DMS114 treated with DMSO at 0.1 percent for 48 hours (cell line): ENCODE data around the gene NBAS.

Experiments
- DNase-seq: peaks from one replicate; lab custom pipeline; 2025; ENCODE audit not compliant: unreplicated experiment; lab: John Stamatoyannopoulos, UW

Gene NBAS

GRCh38 chr2:15369129-15369528, 192.0 kb downstream of the NBAS start:
- DNase-seq, result no peak

- no peak for DNase-seq
Observed at GRCh38 chr2:15367715-15368114, 193.4 kb downstream of the NBAS start.

DNA sequence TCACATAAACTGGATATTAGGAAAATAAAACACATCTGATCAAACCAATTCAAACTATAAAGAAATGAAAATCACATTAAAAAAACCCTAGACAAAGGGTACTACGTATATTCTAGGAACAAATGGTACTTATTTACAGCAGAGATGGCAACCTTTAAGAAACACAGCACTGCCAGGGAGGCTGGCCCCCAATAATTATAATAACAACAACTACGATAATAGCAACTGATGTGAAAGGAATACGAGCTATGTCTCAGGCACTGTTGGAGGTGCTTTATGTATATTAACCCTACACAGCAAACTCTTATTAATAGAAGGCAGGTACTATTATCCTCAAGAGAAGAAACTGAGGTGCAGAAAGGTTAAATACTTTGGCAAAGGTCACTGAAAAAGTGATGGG, 193.9 kb downstream of the NBAS start:
- no peak for DNase-seq

- no peak for DNase-seq
Observed at GRCh38 chr2:15365411-15365810, 195.7 kb downstream of the NBAS start.

- DNase-seq, result no peak
Observed at GRCh38 chr2:15364561-15364960, 196.6 kb downstream of the NBAS start.

DNA sequence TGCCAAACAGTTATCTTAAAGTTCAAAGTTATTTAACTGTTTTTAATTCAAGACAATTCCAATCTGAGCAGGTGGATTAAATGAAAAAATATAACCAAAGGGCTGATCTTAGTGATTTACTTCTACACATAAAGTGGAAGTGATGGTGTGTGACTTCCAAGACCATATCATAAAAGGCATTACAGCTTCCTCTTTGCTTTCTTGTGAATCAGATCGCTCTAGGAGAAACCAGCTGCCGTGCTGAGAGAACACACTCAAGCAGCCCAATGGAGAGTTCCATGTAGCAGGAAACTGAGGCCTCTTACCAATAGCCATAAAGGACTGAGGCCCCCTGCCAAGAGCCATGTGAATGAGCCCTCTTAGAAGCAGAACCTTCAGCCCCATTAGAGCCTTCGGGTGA, 197.4 kb downstream of the NBAS start:
- DNase-seq, result no peak

DNA sequence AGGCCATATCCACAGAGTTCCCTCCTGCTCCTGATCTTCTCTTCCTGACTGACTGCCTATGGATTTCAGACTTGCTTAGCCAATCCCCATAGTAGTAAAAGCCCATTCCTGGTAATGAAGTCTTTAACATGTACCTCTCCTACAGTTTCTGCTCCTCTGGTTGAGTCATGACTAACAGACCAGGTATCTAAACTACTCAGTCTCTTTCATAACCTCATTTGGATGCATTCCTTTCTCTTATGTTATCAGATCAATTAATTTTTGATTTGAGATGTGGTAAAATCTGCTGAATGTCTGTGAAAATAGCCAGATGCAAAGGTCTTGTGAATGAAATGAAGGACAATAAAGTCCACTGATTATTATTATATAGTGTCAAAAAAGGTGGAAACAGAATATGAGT, 198.0 kb downstream of the NBAS start:
- no peak for DNase-seq

DNA sequence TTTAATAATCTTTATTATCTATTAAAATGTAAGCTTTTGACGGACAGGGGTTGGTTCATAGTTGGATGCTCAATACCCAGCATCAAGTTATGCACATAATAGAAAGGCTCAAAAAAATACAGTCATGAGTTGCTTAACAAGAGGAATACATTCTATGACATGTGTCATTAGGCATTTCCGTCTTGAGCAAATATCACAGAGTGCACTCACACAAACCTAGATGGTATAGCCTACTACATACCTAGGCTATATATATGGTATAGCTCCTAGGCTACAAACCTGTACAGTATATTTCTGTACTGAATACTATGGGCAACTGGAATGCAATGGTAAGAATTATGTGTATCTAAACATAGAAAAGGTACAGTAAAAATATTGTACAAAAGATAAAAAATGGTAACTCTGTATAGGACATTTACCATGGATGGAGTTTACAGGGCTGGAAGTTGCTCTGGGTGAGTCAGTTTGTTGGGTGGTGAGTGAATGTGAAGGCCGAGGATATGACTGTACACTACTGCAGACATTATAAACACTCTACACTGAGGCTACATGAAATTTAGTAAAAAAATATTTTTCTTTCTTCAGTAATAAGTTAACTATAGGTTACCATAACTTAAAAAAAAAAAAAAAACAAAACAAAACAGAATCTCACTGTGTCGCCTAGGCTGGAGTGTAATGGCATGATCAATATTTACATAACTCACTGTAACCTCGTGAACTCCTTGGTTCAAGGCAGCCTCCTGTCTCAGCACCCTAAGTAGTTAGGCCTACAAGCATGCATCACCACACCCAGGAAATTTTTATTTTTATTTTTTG, 201.2 kb downstream of the NBAS start:
- no peak for DNase-seq

DNA sequence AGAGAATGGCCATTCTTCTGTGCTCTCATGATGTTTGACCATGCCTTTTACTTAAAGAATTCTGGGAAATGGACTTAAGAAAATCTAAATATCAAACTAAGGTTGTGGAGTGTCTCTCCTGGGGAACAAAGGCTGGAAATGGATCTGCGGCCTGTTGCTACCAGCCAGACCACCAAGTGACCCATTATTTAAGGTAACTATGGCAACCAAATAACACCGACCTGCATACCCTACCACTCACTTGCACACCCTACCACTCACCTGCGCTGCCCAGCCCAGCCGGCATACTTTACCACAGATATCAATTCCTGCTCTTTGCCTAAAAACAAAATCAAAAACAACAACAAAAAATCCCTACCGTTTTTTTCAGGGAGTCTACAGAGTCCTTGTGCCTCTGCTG, 203.2 kb downstream of the NBAS start:
- no peak for DNase-seq

GRCh38 chr2:15357186-15357585, 203.9 kb downstream of the NBAS start:
- DNase-seq, result no peak

- no peak for DNase-seq
Observed at GRCh38 chr2:15355386-15355785, 205.7 kb downstream of the NBAS start.

GRCh38 chr2:15354596-15355366, 206.4 kb downstream of the NBAS start:
- DNase-seq, result no peak

DNA sequence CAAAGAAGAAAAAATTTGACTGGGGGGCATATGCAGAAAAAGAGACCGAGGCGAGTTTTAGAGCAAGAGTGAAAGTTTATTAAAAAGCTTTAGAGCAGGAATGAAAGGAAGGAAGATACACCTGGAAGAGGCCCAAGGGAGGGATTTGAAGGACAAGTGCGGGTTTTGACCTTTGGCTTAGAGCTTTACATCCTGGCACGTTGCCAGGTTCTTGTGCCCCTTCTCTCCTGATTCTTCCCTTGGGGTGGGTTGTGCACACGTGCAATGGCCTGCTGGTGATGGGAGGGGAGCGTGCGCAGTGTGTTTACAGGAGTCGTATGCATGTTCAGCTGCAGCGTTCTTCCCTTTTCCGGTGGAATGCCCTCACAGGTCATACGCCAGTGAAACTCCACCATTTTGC, 208.8 kb downstream of the NBAS start:
- DNase-seq, result no peak

- DNase-seq, result no peak
Observed at GRCh38 chr2:15348636-15349035, 212.5 kb downstream of the NBAS start.

- DNase-seq, result no peak
Observed at GRCh38 chr2:15348045-15348444, 213.1 kb downstream of the NBAS start.

DNA sequence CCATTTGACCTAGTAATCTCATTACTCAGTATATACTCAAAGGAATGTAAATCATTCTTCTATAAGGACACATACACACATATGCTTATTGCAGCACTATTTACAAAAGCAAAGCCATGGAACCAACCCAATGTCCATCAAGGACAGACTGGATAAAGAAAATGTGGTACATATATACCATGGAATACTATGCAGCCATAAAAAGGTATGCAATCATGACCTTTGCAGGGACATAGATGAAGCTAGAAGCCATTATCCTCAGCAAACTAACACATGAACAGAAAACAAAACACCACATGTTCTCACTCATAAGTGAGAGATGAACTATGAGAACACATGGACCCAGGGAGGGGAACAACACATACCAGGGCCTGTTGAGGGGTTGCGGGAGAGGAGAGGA, 214.5 kb downstream of the NBAS start:
- no peak for DNase-seq

DNA sequence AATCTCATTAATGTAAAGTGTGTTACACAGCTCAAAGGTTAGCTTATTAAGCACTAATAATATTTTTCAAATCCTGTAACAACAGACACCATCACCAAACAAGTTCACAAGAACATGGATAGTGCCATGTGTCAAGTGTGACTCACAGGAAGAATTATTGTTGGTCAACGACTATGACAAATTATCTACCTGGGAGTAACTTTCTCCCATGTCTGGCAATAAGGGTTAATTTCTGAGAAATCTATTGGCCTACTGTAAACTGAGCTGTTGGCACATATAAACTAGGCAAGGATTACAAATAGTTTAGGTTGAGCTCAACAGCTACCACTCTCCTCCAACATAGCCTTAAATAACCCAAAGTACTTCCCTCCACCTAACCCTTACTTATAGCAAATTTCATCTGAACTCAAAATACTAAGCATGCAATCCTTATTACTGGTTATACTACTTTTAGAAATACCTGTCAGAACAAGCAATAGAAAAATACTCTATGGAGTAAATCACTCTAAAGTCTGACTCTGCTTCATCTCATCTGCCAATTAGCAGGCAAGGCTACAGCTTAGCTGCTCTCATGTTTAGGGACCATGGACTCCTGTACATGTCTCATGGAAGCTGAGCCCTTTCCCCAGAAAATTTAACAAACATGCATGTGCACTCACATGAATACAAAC, 223.0 kb downstream of the NBAS start:
- no peak for DNase-seq

DNA sequence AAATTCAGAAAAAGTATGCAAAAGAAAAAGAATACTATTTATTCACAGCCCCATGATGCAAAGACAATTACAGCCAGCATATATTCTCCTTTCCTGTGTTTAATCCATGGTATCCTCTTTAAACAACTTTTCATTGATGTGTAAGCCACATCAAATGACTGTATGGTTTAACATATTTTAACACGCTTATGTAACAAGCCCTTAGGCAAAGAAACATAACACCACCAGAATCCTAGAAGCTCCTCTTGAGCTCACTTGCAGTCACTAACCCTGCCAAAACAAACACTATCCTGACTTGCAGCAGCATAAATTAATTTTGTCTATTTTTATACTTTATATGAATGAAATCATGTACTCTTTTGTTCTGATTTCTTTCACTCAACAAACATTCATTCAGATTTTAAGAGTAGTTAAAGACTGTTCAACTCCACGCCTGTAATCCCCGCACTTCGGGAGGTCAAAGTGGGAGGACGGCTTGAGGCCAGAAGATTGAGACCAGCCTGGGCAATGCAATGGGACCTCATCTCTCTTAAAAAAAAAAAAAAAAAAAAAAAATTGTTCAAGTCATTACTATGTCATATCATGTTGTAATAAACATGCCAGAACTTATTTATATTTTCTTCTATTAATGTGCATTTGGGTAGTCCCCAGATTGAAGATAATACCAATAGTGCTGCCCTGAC, 226.3 kb downstream of the NBAS start:
- DNase-seq, result no peak

- DNase-seq, result no peak
Observed at GRCh38 chr2:15331787-15332186, 229.3 kb downstream of the NBAS start.

DNA sequence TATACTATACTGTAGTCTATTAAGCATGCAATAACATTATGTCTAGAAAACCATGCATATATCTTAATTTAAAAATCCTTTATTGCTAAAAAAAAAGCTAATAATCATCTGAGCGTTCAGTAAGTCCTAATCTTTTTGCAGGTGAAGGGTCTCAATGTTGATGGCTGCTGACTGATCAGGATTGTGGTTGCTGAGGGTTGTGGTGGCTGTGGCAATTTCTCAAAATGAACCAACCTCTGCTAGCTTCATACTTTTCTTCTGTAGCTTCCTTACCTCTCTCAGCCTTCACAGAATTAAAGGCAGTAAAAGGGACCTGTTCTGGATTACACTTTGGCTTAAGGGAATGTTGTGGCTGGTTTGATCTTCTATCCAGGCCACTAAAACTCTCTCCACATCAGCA, 235.8 kb downstream of the NBAS start:
- no peak for DNase-seq

DNA sequence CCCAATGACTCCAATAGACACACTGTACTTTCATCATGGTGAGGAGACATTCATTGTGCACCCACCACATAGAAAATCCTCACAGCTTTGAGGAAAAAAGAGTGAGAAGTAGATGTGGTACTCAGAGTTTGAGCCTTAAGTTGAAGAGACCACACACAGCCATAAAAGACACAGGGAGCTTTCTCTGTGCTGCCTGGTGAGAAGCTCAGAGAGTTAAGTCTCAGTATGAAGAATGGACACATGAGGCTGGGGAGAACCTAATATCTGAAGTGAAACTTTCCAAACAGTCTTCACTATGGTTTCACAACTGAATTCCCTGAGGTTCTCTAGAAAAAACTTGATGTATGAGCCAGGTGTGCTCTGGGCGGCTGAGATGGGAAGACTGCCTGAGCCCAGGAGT, 237.9 kb downstream of the NBAS start:
- no peak for DNase-seq
